Measurements from ENCODE around the gene NDUFS2.
"Not testable (repeated sequence)": the region's sequence is repeated elsewhere in the genome, so short reads cannot be mapped to it uniquely, and the experiment has no call there.

NDUFS2 gene

GRCh38 chr1:161222175-161223019 lies 20.2 kb downstream of the NDUFS2 start:
- no peak for DNase-seq

GRCh38 chr1:161223805-161224694 lies 21.9 kb downstream of the NDUFS2 start:
- DNase-seq = no peak

GRCh38 chr1:161224695-161225087 lies 22.5 kb downstream of the NDUFS2 start:
- not testable (repeated sequence) for DNase-seq

DNA sequence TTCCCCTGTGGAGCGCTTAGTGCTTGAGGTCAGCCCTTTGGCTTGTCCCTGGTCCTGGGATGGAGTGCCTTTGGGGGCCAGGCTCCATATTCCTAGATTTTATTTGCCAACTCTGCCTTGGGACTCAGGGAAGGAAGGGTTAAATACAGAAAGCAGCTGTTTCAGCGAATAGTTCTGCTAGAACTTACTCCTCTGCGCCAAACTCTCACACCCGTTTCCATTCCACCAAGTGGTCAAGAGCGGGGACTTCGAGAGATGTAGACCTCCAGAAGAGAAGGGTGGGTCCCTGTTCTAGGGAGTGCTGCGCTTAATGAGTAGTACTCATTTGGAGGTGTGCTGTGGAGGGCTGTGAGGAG lies 23.0 kb downstream of the NDUFS2 start:
- DNase-seq = no peak

DNA sequence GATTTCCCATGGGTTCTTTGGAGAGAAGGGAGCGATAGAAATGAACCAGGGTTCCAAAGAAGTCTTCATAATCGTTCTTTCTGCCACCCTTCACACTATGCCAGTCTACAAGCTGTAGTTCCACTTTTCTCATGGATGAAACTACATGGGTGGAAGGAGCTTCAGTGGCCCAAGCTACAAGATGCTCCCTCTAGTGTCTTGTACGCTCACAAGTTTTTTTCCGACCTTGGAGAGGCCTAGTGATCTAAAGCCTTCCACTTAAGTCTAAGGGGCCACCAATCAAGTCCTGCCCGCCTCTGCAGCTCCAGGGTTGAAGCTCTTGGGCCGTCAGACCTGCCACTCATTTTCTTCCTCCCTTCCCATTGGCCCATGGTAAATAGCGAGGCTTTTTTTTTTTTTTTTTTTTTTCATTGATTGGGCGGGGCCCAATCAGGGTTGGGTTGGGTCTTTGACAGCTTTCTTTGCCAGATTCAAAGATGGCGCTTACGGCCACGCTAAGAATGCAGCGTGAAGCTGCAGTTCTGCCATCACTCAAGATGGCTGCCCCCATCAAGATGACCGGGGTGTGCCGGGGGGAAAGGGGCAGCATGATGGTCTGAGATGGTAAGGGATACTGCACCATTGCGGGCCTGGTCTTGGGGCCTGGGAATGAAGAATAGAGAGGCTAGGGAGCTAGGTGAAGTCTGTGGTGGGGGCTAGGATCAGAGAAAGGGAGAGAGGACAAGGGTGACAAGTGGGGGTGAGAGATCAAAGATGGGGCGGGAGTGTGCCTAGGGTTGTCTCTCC lies 23.6 kb downstream of the NDUFS2 start, which contains the start of gene TOMM40L:
Gene TOMM40L (plus strand): TSS at position 527 of the 786 bp plus-strand sequence. CDS start 430 bp downstream, outside the sequence.
- peak; percentile 97 for DNase-seq

DNA sequence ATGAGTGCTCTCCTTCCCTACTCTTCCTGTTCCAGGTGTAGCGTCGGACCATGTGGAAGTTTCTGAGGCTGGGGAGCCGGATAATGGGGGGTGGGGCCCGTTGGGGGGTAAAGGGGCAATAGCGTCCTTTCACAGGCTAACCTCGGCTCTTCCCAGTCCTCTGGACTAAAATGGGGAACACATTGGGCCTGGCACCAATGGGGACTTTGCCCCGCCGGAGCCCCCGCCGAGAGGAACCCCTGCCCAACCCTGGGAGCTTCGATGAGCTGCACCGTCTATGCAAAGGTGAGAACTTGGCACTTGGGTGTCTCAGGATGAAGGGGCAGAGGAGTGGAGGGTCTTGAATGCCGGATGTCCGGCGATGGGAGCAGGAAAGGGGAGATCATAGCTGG lies 24.1 kb downstream of the NDUFS2 start:
- no peak for DNase-seq

DNA sequence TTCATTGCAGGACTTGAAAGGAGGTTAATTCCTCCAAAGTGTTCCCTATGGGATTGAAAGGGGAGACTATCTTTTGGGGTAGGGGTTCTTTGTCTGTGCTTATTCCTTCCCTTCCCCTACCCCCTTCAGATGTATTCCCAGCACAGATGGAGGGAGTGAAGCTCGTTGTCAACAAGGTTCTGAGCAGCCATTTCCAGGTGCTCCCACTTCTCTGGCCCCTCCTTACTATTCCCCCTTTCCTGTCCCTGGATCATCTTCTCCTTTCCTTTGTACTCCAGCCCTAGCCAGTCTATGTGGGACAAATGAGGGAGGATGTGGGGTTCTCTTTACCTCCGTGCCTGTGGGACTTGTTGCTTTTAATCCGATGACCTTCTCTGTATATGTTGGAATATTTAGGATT lies 24.6 kb downstream of the NDUFS2 start:
- DNase-seq = no peak

DNA sequence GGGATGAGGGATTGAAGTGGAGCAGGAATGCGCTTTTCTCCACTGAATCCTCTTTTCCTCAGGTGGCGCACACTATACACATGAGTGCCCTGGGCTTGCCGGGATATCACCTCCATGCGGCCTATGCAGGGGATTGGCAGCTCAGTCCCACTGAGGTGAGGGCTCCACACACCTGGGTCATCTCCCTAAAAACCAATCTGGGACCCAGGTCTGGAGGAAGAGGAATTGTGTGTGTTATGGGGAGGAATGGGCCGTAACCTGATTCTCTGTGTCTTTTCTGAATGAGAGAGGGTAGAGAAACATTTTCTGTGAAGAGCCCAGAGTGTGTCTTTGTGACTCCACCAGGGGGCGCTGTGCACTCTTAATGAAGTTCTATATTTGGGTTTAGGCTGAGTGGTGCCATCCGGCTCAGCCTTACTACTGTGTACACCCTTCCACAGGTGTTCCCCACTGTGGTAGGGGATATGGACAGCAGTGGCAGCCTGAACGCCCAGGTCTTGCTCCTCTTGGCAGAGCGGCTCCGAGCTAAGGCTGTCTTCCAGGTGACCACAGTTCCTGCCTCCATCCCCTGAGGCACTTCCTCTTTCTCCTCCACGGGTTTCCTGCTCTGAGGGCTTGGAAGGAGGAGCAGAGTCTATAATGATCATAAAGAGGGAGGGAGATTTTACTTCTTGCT lies 25.2 kb downstream of the NDUFS2 start:
- peak; percentile 89 for DNase-seq

GRCh38 chr1:161228032-161228431 lies 25.9 kb downstream of the NDUFS2 start:
- no peak for DNase-seq

- DNase-seq = no peak
These were observed 27.7 kb downstream of the NDUFS2 start for GRCh38 chr1:161229896-161230295.

DNA sequence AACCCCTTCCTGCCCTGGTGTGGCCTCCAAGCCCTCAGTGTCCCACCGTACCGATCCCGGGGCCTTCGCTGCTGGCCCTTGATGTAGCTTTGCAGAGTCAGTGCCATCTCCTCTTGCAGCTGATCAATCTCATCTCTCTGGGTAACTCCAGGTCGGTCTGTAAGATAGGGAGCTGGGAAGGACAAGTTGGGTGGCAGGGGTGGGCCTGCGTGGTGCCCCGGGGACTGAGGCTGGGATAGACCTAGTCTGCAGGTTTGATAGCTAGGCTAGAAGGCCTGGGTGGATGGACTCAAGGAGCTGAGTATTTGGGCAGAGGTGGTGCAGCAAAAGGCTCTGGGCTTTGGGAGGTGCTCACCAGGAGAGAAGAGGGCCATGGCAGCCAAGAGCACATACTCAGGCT lies 28.6 kb downstream of the NDUFS2 start:
- no peak for DNase-seq

DNA sequence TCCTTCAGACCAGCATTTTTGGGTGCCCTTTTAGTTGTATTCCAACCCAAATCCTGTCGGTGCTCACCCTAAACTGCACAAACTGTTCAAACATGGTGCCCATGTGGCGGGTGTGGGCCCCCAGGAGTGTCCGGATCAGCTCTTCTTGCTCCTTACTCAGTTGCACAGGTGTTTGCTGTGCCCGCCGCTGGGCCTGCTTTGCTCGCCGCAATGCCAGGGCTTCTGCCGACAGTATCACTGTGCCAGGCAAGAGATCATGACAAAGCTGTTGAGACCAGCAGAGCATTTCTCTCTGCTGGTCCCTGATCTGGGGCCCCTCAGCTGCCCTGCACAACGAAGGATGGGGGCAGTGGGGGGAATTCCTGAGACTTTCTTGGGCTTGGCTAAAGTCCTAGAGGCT lies 30.9 kb downstream of the NDUFS2 start:
- DNase-seq = no peak

DNA sequence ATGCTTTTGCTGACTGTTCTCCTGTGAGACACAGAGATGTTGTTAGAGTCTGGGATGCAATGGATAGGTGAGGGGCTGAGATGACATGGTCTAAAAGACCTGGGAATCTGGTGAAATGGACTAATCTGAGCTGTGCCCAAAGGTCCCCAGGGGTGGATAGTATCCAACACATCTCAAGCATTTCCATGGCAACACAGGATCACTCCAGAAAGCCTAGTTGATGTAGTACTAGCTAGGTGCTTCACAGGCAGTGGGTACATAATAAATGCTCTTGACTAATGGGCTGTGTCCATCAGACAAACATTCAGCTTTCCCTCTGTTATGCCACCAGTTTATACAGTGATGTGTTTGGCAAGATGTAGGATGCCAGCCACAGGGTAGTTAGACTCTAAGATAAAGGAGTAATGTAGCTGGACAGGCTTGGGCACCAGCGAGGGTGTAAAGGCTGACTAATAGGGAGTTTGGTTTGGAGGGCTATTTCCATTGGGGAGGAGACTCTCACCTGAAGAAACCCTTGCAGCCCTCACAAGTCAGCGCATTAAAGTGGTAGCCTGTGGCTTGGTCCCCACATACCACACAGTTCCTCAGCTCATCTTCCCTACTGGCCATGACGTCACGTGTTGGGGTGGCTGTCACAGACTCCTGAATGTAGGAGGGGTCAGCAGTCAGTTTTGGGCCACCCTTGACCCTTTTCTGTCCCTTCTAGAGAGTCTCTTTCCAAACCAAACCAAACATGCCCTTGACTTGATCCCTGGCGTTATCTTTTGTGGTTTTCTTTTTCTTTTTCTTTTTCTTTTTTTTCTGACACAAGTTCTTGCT lies 34.0 kb downstream of the NDUFS2 start:
- DNase-seq = no peak

GRCh38 chr1:161238039-161238473 lies 35.9 kb downstream of the NDUFS2 start, which contains the start of gene NR1I3:
NR1I3 (minus strand) TSS chr1:161238203; CDS start chr1:161236565, 1,638 bp downstream.
- no peak for DNase-seq

- DNase-seq = no peak
These were observed 39.5 kb downstream of the NDUFS2 start for GRCh38 chr1:161241682-161242081.

- DNase-seq = no peak
These were observed 40.1 kb downstream of the NDUFS2 start for GRCh38 chr1:161242313-161242712.

DNA sequence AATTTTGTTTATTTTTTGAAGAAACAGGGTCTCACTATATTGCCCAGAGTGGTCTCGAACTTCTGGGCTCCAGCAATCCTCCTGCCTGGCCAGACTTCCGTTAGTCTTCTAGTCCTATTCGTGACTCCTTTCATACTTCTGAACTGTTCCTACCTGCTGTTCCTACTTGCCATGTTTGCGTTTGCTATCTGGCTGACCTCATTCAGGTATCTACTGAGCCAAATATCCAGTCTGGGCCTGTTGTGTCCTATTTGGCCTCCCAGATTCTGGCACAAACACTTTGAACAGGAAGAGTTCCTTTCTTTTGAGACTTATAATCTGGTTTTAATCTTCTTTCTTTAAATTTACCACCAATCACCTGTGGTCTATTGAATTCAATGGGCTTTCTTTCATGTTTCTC lies 42.7 kb downstream of the NDUFS2 start:
- no peak for DNase-seq

DNA sequence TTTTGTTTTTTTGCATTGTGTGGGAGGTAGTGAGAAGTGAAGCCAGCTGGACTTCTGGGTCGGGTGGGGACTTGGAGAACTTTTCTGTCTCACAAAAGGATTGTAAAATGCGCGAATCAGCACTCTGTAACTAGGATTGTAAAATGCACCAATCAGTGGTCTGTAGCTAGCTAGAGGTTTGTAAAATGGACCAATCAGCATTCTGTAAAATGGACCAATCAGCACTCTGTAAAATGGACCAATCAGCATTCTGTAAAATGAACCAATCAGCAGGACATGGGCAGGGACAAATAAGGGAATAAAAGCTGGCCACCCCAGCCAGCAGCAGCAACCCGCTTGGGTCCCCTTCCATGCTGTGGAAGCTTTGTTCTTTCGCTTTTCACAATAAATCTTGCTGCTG lies 47.9 kb downstream of the NDUFS2 start:
- not testable (repeated sequence) for DNase-seq

DNA sequence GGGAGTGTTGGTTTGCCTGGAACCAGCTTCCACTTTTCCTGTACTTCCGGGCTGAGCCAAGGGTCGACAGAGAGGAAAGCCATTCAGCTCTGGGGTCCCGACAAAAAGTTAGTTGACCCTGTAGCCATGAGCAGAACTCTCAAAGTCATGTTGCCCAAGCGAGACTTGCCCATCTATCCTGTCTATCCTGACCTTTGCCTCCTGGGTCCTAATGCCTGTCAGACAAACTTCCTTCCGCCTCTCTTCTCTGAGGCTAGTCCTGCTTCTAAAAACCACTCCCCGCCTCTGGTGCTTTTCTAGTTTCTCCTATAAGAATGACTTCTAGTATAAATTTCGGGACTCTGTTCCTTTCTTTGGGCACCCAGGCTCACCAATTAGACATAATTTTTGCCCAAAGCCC lies 48.7 kb downstream of the NDUFS2 start:
- DNase-seq = no peak

DNA sequence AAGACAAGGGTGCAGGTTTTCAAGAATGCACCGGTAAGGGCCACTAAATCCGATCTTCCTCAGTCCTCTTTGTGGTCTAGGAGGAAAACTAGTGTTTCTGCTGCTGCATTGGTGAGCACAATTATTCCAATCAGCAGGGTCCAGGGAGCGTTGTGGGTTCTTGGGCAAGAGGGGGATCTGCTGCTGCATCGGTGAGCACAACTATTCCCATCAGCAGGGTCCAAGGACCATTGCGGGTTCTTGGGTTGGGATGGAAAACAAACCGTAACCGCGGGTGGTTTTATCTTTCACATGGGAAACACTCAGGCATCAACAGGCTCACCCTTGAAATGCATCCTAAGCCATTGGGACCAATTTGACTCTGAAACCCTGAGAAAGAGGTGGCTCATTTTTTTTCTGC lies 49.4 kb downstream of the NDUFS2 start:
- DNase-seq = no peak

- DNase-seq = not testable (repeated sequence)
These were observed 53.1 kb downstream of the NDUFS2 start for GRCh38 chr1:161255302-161255701.

All from CD4-positive, alpha-beta T cell treated with Interleukin-10 for 1 hour (primary cell).